DOHH2 (cell line): ENCODE results near the gene GAB1.

ENCODE experiments used
- EZH2phosphoT487 ChIP-seq: fragments of 200-600 bp; sonication (generic); IDR thresholded peaks from 2 replicates; pipeline ENCODE4 v1.6.1; 2017; ENCODE audit warnings: borderline replicate concordance, mild to moderate bottlenecking, antibody characterized with exemption, low read length, moderate library complexity, mixed read lengths
- TF ChIP-seq, protein P1 (sequence below): fragments of 200-600 bp; sonication (generic); IDR thresholded peaks from one replicate; pipeline ENCODE4 v1.5.1; 2014; ENCODE audit warnings: antibody characterized with exemption, mild to moderate bottlenecking, low read depth, low read length; ENCODE audit not compliant: poor library complexity, severe bottlenecking

DNA sequence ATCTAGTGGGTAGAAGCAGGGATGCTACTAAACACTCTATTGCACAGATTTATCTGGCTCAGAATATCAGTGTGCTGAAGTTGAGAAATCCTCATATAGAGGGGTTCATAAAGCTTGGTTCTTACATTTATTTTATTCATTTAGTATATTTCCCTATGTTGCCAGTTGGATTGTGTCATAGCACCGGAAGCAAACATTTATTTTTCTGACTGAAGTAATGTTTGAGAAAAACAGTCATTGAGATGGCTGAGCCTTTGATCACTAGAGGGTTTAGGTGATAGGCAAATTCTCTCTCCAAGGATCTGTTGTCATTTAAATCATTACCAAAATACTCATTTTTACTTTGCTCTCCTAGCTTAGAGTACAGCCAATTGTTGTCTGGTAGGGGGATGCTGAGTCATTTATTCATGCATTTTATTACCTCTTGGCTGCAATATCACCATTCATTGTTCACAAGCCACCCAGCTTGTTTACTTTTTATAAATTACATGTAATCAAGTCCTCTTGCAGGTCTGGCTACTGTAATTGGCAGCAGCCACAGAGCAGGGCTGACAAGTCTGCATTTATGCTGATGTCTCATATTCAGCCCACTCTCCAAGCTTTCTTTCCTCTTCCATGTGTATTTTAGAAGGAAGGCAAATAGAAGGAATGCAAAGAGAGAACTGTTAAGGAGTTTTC is 15.2 kb downstream of the GAB1 start:
- TF ChIP-seq, protein P1, sequence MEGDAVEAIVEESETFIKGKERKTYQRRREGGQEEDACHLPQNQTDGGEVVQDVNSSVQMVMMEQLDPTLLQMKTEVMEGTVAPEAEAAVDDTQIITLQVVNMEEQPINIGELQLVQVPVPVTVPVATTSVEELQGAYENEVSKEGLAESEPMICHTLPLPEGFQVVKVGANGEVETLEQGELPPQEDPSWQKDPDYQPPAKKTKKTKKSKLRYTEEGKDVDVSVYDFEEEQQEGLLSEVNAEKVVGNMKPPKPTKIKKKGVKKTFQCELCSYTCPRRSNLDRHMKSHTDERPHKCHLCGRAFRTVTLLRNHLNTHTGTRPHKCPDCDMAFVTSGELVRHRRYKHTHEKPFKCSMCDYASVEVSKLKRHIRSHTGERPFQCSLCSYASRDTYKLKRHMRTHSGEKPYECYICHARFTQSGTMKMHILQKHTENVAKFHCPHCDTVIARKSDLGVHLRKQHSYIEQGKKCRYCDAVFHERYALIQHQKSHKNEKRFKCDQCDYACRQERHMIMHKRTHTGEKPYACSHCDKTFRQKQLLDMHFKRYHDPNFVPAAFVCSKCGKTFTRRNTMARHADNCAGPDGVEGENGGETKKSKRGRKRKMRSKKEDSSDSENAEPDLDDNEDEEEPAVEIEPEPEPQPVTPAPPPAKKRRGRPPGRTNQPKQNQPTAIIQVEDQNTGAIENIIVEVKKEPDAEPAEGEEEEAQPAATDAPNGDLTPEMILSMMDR = no peak
- no peak for TF ChIP-seq EZH2phosphoT487
